GM18868 (cell line): Measurements from ENCODE around the gene AIFM2.
"Not testable (repeated sequence)": the region's sequence is repeated elsewhere in the genome, so short reads cannot be mapped to it uniquely, and the experiment has no call there.

Experiments used
- ATAC-seq: cut with Tn5 transposase; IDR thresholded peaks from one replicate; pipeline ENCODE4 v1.9.1; 2021; ENCODE audit warnings: mild to moderate bottlenecking, moderate library complexity; ENCODE audit not compliant: unreplicated experiment

Gene AIFM2

GRCh38 chr10:70096016-70096704 lies 36.5 kb downstream of the AIFM2 start:
- ATAC-seq = no peak

- no peak for ATAC-seq
Measured at GRCh38 chr10:70094250-70094649, 38.4 kb downstream of the AIFM2 start.

GRCh38 chr10:70093335-70093944 lies 39.2 kb downstream of the AIFM2 start:
- no peak for ATAC-seq

- ATAC-seq = no peak
Measured at GRCh38 chr10:70092389-70092718, 40.3 kb downstream of the AIFM2 start.

- ATAC-seq = no peak
Measured at GRCh38 chr10:70090951-70091350, 41.7 kb downstream of the AIFM2 start.

- no peak for ATAC-seq
Measured at GRCh38 chr10:70090013-70090412, 42.6 kb downstream of the AIFM2 start.

GRCh38 chr10:70088308-70088698 lies 44.3 kb downstream of the AIFM2 start:
- ATAC-seq = no peak

GRCh38 chr10:70087616-70088307 lies 44.9 kb downstream of the AIFM2 start:
- ATAC-seq = no peak

GRCh38 chr10:70085975-70086613 lies 46.5 kb downstream of the AIFM2 start:
- ATAC-seq = no peak

- ATAC-seq = no peak
Measured at GRCh38 chr10:70084189-70084588, 48.4 kb downstream of the AIFM2 start.

- ATAC-seq = not testable (repeated sequence)
Measured at GRCh38 chr10:70080789-70081188, 51.8 kb downstream of the AIFM2 start.

GRCh38 chr10:70078937-70079336 lies 53.7 kb downstream of the AIFM2 start:
- no peak for ATAC-seq

- ATAC-seq = no peak
Measured at GRCh38 chr10:70078329-70078728, 54.3 kb downstream of the AIFM2 start.

GRCh38 chr10:70074971-70075370 lies 57.7 kb downstream of the AIFM2 start:
- no peak for ATAC-seq

- no peak for ATAC-seq
Measured at GRCh38 chr10:70074165-70074564, 58.5 kb downstream of the AIFM2 start.

- no peak for ATAC-seq
Measured at GRCh38 chr10:70070834-70071233, 61.8 kb downstream of the AIFM2 start.

GRCh38 chr10:70069346-70069745 lies 63.3 kb downstream of the AIFM2 start:
- ATAC-seq = no peak

GRCh38 chr10:70068925-70069324 lies 63.7 kb downstream of the AIFM2 start:
- ATAC-seq = no peak

- no peak for ATAC-seq
Measured at GRCh38 chr10:70067586-70067985, 65.0 kb downstream of the AIFM2 start.

GRCh38 chr10:70066190-70066589 lies 66.4 kb downstream of the AIFM2 start:
- ATAC-seq = no peak

- ATAC-seq = no peak
Measured at GRCh38 chr10:70064486-70064885, 68.1 kb downstream of the AIFM2 start.
